ENCODE measurements around the gene MARCHF10. TPM values are rescaled to one million over a fixed set of nuclear protein-coding genes. Genes with fewer than 3 reads are reported as not detected.

Gene MARCHF10
- total and polyA plus RNA-seq, 9 donors = 0.06 to 6.5 (median 0.46) TPM; not detected in 3

DNA sequence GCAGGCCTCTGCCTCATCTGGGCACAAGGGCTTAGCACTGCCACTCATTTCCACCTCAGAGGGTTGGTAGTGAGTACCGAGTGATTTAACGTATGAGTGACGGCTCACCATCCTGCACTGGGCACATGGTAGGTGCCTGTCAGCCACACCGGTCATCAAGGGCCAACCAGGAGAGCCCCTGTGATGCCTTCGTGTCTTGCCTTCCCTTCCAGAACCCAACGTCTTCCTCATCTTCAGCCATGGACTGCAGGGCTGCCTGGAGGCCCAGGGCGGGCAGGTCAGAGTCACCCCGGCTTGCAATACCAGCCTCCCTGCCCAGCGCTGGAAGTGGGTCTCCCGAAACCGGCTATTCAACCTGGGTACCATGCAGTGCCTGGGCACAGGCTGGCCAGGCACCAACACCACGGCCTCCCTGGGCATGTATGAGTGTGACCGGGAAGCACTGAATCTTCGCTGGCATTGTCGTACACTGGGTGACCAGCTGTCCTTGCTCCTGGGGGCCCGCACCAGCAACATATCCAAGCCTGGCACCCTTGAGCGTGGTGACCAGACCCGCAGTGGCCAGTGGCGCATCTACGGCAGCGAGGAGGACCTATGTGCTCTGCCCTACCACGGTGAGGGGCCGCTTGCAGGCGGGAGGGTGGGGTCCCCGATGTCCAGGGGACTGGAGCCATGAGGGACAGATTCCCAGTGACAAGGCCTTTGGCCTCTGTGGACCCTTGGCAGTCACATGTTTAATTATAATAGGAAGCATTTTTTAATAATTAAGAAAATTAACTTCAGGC is 143.6 kb downstream of the MARCHF10 start:
- H3K9me3 ChIP-seq = no peaks in the 10 kb centered on the region
- H3K4me3 ChIP-seq = no peak overlapping the region
- H3K4me1 ChIP-seq (ENCODE audit: insufficient read depth) = no peaks in the 10 kb centered on the region
- no peaks in the 10 kb centered on the region for H3K36me3 ChIP-seq
- no peaks in the 10 kb centered on the region for H3K27me3 ChIP-seq
- DNase-seq = peak in 2 of 5 donors; percentile 16 to 29
- WGBS, 3 donors = 90 to 95% (median 91%) methylated on average over 23 to 25 of the region's 25 CpGs
- TF ChIP-seq EP300 (IDR thresholded peaks at IDR 0.05) (no peak), POLR2A (IDR thresholded peaks at IDR 0.05) (no peak)
- TF ChIP-seq, protein P1, sequence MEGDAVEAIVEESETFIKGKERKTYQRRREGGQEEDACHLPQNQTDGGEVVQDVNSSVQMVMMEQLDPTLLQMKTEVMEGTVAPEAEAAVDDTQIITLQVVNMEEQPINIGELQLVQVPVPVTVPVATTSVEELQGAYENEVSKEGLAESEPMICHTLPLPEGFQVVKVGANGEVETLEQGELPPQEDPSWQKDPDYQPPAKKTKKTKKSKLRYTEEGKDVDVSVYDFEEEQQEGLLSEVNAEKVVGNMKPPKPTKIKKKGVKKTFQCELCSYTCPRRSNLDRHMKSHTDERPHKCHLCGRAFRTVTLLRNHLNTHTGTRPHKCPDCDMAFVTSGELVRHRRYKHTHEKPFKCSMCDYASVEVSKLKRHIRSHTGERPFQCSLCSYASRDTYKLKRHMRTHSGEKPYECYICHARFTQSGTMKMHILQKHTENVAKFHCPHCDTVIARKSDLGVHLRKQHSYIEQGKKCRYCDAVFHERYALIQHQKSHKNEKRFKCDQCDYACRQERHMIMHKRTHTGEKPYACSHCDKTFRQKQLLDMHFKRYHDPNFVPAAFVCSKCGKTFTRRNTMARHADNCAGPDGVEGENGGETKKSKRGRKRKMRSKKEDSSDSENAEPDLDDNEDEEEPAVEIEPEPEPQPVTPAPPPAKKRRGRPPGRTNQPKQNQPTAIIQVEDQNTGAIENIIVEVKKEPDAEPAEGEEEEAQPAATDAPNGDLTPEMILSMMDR (IDR thresholded peaks at IDR 0.05) = no peak
- no peak overlapping the region for H3K27ac ChIP-seq
- intact Hi-C loops (cut with DNase I) = no loop called here

DNA sequence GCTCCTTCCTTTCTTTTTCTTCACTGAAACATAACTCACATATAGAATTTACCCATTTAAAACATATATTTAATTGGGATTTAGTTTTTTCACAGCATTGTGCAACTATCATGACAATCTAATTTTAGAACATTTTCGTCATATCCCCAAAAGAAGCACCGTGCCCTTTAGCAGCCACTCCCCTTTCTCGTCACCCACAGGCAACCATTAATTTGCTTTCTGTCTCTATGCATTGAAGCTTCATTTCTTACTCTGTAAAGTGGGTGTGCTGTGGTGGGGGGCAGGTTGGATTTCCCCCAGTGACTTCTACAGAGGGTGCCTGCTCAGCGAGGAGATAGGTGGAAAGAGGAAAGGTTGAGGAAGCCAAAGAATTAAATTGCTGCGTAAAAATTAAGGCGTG is 144.8 kb downstream of the MARCHF10 start:
- intact Hi-C loops (cut with DNase I) = no loop called here
- Histone ChIP-seq H3K27me3 (no peaks in the 10 kb centered on the region), H3K4me3 (no peak overlapping the region), H3K27ac (no peak overlapping the region), H3K9me3 (no peaks in the 10 kb centered on the region), H3K36me3 (no peaks in the 10 kb centered on the region), H3K4me1 (ENCODE audit: insufficient read depth) (peaks cover 5% of the 10 kb centered on the region)
- 90 to 92% (median 91%) methylated on average over 6 of the region's 6 CpGs for WGBS, 3 donors
- TF ChIP-seq, protein P1 (IDR thresholded peaks at IDR 0.05) = no peak
- no peak for TF ChIP-seq EP300 (IDR thresholded peaks at IDR 0.05)
- no peak for TF ChIP-seq POLR2A (IDR thresholded peaks at IDR 0.05)
- DNase-seq = peak in 1 of 5 donors; percentile 2

DNA sequence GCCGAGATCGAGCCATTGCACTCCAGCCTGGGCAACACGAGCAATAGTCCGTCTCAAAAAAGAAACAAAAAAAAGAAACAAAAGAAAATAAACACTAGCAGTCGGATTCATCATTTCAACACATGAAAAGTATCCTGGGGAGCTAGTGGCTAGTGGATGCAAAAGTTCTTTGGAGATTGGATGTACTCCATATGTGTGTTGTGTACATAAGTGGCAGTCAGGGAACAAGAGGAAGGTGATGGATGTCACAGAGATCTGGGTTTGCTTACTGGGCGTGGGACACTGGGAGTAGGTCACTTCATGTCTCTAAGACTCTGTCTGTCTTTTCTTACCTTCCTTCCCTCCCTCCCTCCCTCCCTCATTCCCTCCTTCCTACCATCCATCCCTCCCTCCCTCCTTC is 145.3 kb downstream of the MARCHF10 start:
- Histone ChIP-seq H3K27ac (no peak overlapping the region), H3K4me3 (no peak overlapping the region), H3K4me1 (ENCODE audit: insufficient read depth) (peaks cover 7% of the 10 kb centered on the region), H3K27me3 (no peaks in the 10 kb centered on the region), H3K9me3 (no peaks in the 10 kb centered on the region), H3K36me3 (no peaks in the 10 kb centered on the region)
- 83 to 96% (median 90%) methylated on average over 6 of the region's 6 CpGs for whole genome bisulfite sequencing, 3 donors
- DNase-seq = peak in 1 of 5 donors; percentile 2
- intact Hi-C loops (cut with DNase I) = no loop called here
- TF ChIP-seq, protein P1 (IDR thresholded peaks at IDR 0.05) = no peak
- TF ChIP-seq EP300 (IDR thresholded peaks at IDR 0.05) = no peak
- TF ChIP-seq POLR2A (IDR thresholded peaks at IDR 0.05) = no peak

DNA sequence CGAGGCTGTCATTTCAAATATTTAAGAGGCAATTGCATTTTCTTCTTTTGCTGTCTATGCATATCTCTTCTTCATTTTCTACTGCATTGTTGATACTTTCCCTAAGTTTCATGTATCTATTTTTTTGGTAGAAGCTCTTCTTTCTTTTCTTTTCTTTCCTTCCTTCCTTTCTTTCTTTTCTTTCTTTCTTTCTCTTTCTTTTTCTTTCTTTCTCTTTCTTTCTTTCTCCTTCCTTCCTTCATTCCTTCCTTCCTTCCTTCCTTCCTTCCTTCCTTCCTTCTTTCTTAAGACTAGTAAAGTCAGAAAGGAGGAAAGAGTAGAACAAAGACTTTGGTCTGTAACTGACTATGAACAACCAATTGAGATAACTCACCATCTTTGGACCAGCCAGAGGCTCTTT is 146.8 kb downstream of the MARCHF10 start:
- TF ChIP-seq, protein P1 (IDR thresholded peaks at IDR 0.05) = no peak
- TF ChIP-seq POLR2A (IDR thresholded peaks at IDR 0.05) (no peak), EP300 (IDR thresholded peaks at IDR 0.05) (no peak)
- WGBS, 3 donors = 95 to 98% (median 96%) methylated on average over 1 of the region's 1 CpG
- intact Hi-C loops (cut with DNase I) = no loop called here
- no peaks in the 10 kb centered on the region for H3K9me3 ChIP-seq
- H3K4me1 ChIP-seq (ENCODE audit: insufficient read depth) = peaks cover 10% of the 10 kb centered on the region
- H3K4me3 ChIP-seq = no peak overlapping the region
- H3K27me3 ChIP-seq = no peaks in the 10 kb centered on the region
- no peaks in the 10 kb centered on the region for H3K36me3 ChIP-seq
- H3K27ac ChIP-seq = no peak overlapping the region
- no peak for DNase-seq

All from ovary (tissue), 9 donors.